Effector CD4-positive, alpha-beta T cell (primary cell): ENCODE measurements around the gene ZNF497.
"Not testable (repeated sequence)": the region's sequence is repeated elsewhere in the genome, so short reads cannot be mapped to it uniquely, and the experiment has no call there.

Experiments
- DNase-seq: peaks from one replicate; pipeline ENCODE4 v3.0.0-alpha.2; 2020

Gene ZNF497

DNA sequence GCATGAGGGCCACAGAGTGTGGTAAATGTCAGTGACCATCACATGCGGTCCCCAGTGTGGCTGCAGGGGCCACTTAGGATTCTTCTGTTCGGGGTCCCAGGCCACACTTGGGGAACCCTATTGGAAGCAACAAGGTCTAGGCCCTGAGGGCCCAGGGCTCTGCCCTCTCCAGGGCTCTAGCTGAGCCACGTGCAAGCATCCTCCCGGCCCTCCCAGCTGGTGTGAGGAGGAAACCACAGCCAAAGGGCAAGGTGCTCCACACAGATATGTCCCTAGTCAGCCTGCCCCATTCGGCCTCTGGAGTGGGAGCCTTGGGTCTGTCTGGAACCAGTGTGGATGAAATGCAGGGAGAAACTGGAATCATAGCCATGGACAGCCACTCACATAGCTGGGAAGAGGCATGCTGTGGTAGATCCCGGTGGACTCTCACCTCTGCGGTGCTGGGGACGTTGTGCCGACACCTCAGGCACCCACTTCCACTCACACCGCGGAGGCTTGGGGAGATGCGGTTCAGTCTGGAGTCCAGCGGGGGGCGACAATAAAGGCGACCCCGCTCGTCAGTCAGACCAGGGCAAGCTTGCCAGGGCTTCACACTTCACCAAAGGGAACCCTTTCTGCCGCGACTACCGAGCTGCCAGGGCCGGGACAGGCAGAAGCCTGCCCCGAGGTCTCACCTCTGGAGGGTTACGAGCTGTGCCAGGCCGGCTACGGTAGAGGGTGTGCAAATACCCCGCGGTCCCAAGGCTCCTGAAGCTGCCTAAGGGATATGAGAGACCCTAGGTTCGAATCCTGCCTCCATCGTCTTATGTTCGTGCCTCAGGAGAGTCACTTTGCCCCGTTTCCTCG lies 4.3 kb upstream of the ZNF497 start:
- DNase-seq: no peak

DNA sequence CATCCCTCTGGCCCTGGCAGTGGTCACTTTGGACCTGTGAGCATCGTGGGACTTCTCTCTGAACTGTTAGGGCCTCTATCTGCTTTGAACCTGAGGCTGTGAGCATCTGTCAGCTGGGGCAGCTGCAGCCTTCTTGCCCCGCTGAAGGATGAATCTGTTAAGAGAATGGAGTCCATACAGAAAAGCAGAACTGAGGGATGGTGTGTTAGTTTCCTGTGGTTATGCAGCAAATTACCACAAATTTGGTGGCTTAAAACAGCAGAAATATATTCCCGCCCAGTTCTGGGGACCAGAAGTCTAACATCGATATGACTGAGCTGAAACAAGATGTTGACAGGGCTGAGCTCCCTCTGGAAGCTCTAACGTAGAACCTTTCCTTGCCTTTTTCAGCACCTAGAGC lies 1.6 kb upstream of the ZNF497 start:
- DNase-seq: no peak

- no peak for DNase-seq
Observed at GRCh38 chr19:58361900-58362271, 665 bp downstream of the ZNF497 start.

GRCh38 chr19:58357481-58358145 lies 4.9 kb downstream of the ZNF497 start:
- no peak for DNase-seq

GRCh38 chr19:58356766-58357480 lies 5.6 kb downstream of the ZNF497 start:
- no peak for DNase-seq

DNA sequence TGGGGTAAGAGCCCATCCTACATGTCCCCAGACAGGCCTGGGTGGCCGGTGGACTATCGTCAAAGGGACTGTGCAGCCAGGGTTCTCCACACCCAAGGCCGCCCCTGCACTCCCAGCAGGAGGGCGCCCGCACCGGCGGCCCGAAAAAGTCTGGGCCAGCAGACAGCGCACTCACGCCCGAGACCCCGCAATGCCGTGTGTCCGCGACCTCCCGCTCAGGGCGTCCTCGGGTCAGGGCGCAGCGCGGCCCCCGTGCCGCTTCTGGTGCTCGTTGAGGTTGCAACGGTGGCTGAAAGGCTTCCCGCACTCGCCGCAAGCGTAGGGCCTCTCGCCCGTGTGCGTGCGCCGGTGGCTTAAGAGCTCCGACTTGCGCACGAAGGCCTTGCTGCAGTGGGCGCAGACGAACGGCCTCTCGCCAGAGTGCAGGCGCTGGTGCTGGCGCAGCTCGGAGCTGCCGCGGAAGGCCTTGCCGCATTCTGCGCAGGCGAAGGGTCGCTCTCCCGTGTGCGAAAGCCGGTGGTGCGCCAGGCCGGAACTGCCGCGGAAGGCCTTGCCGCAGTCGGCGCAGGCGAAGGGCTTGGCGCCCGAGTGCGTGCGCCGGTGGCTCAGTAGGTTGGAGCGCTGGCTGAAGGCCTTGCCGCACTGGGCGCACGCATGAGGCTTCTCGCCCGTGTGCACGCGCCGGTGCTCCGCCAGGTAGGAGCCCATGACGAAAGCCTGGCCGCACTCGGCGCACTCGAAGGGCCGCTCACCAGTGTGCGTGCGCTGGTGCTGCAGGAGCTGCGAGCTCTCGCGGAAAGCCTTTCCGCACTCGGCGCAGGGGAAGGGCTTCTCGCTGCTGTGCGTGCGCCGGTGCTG lies 6.4 kb downstream of the ZNF497 start:
- DNase-seq: no peak

GRCh38 chr19:58355215-58355796 lies 7.2 kb downstream of the ZNF497 start:
- DNase-seq: no peak

DNA sequence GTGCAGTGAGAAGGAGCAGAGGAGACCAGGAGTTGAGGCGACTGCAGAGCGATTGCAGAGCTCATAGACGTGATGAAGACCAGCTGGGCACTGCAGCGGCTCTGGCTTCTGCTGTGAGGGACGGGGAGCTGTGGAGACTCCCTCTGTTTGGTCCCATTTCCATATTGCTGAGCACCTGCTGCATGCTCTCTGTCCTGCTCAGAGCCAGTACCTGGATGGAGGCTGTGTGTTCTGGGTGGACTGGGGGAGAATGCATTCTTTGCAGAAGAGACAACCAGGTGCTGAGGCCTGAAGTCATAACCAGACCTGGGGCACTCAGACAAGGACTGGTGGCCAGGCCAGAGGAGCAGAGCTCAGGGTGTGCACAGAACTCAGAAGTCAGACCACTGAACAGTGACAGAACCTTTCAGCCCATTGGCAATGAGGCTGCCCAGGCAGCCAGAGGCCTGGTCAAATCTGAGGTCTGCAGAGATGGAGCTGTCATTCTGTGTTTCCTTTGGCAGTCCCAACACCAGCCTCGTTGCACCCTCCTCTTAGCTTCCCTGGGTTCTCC lies 8.0 kb downstream of the ZNF497 start:
- DNase-seq: no peak

DNA sequence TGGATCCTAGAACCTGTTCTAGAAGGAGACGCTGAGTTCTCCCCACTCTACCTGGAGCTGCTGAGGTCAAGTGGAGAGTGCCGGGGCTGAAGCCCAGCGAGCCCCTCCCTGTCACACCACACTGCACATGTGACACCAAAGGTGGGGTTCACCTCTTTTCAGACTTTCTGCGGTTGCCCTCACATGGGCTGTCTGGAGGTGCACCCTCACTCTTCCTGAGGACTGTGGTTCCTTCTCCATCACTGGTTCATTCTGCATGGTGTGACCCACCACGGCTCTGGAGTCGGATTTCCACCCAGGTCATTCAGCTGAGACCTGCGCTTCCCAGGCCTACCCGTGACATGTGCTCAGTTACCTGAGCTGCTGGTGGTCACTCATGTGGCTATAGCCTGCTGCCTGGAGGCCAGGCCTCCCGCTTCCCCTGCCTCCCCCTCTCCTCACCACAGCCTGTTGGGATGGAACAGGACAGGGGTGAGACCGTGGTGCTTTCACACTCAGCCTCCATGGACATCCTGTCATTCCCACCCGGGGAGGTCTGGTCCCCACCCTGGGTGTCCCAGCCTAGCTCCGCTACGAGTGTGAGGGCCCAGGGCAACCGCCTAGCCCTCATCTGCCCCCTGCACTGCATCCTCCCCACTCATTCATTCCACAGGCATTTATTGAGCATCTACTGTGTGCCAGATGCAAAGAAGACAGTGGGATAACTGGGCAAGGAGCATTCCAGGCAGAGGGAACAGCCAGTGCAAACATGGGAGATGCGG lies 8.7 kb downstream of the ZNF497 start:
- DNase-seq: no peak

DNA sequence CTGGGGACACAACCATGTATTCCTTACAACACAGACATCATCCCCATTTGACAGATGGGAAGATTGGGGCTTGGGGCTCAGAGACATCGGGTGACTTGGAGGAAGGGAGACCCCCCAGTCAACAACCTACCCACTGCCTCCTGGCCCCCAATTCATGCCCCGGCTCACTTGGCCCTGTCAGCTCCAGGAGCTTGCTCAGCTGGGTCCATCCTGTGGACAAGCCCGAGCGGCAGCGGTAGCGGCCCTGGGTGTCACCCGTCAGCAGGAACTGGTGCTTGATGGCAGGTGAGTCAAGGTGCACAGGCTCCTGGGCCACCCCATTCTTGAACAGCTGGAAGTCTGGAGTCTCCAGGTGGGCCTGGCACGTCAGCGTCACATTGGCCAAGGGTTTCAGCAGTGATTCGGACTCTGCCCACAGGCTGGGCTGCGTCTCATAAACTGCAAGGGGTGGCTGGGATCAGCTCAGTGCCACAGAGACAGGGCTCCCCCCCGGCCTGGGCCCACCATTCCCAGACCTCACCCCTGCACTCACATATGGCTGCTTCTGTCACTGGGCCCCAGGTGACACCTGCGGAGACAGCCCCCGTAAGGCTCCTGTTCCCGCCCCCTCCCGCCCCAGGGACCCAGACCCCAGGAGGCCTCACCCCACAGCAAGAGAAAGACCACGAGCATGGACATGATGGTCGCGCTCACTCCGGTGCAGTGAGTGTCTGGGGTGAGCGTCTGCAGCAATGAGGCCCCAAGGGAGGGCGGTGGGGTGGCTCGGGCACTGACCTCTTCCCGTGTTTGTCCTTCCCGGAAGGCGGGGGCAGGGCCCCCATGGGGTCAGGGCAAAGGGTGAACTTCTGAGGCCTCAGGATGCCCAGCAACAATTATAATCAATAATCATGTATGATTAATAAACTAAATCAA lies 9.5 kb downstream of the ZNF497 start, which contains the start of gene A1BG:
TSS of gene A1BG (minus strand) at position 733 of the 912 bp plus-strand sequence. CDS start at position 678, 55 bp downstream.
- no peak for DNase-seq

DNA sequence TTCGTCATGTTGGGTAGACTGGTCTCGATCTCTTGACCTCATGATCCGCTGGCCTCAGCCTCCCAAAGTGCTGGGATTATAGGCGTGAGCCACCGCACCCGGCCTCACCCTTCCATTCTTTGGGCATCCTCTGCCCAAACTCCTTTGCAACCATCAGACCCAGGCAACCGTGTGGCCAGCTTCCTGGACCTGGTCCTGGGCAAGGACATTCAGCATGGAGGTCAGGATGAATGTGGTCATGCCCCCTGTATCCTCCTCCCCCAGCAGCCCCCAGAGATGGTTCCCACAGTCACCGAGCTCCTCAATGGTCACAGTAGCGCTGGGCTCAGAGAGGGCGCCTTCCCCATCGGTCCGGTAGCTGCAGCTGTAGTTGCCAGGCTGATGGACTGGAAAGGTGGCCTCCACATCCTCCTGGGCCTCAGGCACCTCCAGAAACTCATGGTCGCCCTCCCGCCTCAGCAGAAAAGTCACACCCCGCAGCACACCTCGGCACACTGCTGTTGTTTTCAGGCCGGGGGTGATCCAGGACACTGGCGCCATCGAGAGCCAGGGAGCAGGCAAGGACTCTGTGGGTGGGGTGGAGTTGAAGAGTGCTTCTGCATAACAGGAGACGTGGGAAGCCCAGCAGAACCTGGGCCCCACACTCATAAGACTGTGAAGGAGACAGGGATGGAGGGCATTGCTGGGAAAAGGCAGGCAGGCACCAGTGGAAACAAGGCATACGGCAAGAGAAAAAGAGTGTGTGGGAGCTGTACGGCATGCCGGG lies 10.4 kb downstream of the ZNF497 start:
- DNase-seq: no peak

DNA sequence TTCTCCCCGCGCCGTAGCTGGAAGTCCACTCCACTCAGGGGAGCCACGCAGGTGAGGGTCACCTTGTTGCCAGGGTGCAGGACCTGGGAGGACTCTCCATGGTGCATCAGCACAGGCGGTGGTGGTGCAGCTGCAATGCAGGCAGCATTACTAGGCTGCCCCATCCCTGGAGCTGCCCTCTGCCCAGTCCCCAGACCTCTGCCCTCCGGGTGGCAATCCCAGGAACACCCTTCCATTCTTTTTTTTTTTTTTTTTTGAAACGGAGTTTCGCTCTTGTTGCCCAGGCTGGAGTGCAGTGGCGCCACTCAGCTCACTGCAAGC lies 11.0 kb downstream of the ZNF497 start:
- DNase-seq: no peak

GRCh38 chr19:58350871-58351557 lies 11.5 kb downstream of the ZNF497 start:
- DNase-seq: no peak

DNA sequence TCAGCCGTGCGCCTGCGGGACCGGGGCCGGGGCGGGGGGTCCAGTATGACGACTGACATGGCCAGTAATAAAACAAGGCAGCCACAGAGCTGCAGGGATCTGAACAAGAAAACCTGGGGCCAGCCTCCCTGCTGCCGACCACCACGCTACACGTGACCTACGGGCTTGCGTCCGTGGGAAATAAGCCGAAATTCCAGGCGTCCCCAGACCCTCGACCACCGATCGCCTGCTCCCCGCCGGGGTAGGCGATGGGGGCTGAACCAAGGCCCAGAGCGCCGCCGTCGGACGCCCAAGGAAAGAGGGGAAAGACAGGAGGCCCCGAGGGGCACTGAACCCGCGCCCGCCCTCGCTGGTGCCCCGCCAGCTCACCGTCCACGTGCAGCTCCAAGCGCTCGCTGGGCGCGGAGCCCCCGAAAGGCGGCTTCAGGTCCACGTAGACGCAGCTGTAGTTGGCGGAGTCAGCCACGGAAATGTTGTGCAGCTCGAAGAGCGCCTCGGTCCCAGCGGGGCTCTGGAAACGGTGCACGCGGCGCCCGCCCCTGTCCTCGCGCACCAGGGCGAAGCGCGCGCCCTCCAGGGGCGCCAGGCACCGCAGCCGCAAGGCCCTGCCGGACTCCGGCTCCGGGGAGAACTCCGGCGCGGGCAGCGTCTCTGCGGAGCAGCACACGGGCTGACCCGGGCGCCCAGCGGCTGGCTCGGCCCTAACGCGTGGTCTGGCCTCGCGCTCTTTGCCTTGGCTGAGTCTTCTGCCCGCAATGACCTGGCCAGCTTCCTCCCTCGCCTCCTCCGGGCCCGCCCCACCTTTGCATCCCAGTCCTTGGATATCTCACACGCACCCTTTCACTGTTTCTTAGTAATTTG lies 12.3 kb downstream of the ZNF497 start:
- no peak for DNase-seq

DNA sequence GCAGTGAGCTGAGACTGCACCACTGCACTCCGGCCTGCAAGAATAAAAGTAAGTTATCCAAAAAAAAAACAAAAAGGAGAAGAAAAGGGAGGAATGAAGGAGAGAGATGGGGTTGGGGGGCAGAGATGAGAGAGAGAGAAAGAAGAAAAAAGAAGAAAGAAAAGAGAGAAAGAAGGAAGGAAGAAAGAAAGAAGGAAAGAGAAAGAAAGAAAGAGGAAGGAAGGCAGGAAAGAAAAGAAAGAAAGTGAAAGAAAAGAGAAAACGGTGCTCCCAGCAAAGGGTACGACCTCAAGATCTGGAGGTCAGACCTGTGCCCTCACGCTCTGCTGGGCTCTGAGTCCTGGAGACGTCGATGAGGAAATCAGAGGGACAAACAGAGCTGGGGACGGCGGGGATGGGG lies 13.0 kb downstream of the ZNF497 start:
- no peak for DNase-seq

GRCh38 chr19:58348080-58348479 lies 14.5 kb downstream of the ZNF497 start:
- DNase-seq: not testable (repeated sequence)
